Testis (tissue), 3 donors: Measurements from ENCODE around the gene FAM240B. TPM values are rescaled to one million over a fixed set of nuclear protein-coding genes. Genes with fewer than 3 reads are reported as not detected.

ENCODE experiments used
- DNase-seq: peaks from one replicate; pipeline ENCODE4 v3.0.0-alpha.2; 2019
- H3K27ac ChIP-seq, 2 donors: fragments of 200-600 bp; sonication (generic); one replicate each; pipeline ENCODE4 v1.5.1; 2019
- H3K27me3 ChIP-seq: fragments of 200-600 bp; sonication (generic); one replicate; pipeline ENCODE4 v1.5.1; 2019
- H3K36me3 ChIP-seq: fragments of 200-600 bp; sonication (generic); one replicate; pipeline ENCODE4 v1.5.1; 2017; ENCODE audit warnings: low read depth; ENCODE audit errors: missing control alignments
- H3K4me1 ChIP-seq: fragments of 200-600 bp; sonication (generic); one replicate; pipeline ENCODE4 v1.5.1; 2019
- H3K4me3 ChIP-seq, 2 donors: fragments of 200-600 bp; sonication (generic); one replicate each; pipeline ENCODE4 v1.5.1; 2017 to 2019
- H3K9me3 ChIP-seq: fragments of 200-600 bp; sonication (generic); one replicate; pipeline ENCODE4 v1.5.1; 2017
- CTCF ChIP-seq, 3 experiments: fragments of 450-650 bp in 2 of 3; fragments of 200-600 bp in 1 of 3; sonication (generic) in 1 of 3; IDR thresholded peaks; one replicate each; pipeline ENCODE4 v1.5.1; 2016 to 2019; ENCODE audit warnings: antibody characterized with exemption in 3 of 3, mild to moderate bottlenecking in 2 of 3, moderate library complexity in 1 of 3
- POLR2A ChIP-seq: fragments of 450-650 bp; IDR thresholded peaks from one replicate; pipeline ENCODE4 v1.6.1; 2017; ENCODE audit warnings: antibody characterized with exemption, mild to moderate bottlenecking, moderate library complexity
- WGBS, 2 donors: methylation state at CpG; one replicate each; pipeline ENCODE4 v1.1.5; 2018; 5-methylcytosine and 5-hydroxymethylcytosine counted together
- intact Hi-C: fragments of 100-400 bp; cut with DNase I; formaldehyde crosslinking; loops from one replicate; pipeline ENCODE4 v1.15.1; 2023; ENCODE audit warnings: low total_unique reads
- polyA plus RNA-seq: library from polyadenylated mRNA; stranded (reverse); fragments of 350-450 nt; fragmentation: Illumina TruSeq; extraction: RNeasy Lipid Tissue Mini Kit (QIAGEN cat#74804); gene quantifications from one replicate; pipeline ENCODE4 v1.2.3, GENCODE V29; 2014; ENCODE audit warnings: low read depth, low replicate concordance; ENCODE audit not compliant: insufficient read depth
- total RNA-seq, 2 donors: library from RNA; depleted of rRNA; stranded (reverse); fragments of >200 nt; gene quantifications; one replicate each; pipeline ENCODE4 v1.2.3, GENCODE V29; 2016

FAM240B gene
- total and polyA plus RNA-seq, 3 donors from 2014 or later, result 0.81 to 1.3 TPM; not detected in 1

- no peaks in the 10 kb centered on the region for H3K27me3 ChIP-seq
- intact Hi-C loops, result no loop called here
- H3K4me1 ChIP-seq, result no peaks in the 10 kb centered on the region
- TF ChIP-seq CTCF (IDR thresholded peaks at IDR 0.05), result no peak
- no peak for TF ChIP-seq POLR2A
- no peaks in the 10 kb centered on the region for H3K9me3 ChIP-seq
- H3K4me3 ChIP-seq, result no peak overlapping the region
- H3K27ac ChIP-seq, result no peak overlapping the region
- H3K36me3 ChIP-seq, result no peaks in the 10 kb centered on the region
- DNase-seq, result no peak
- WGBS, 2 donors, result 73 to 78% methylated on average over 5 of the region's 5 CpGs
Measured at GRCh38 chr9:38671748-38672147, 48.2 kb downstream of the FAM240B start.

GRCh38 chr9:38671372-38671731 is 48.6 kb downstream of the FAM240B start:
- H3K4me1 ChIP-seq, result no peaks in the 10 kb centered on the region
- intact Hi-C loops, result no loop called here
- H3K36me3 ChIP-seq, result no peaks in the 10 kb centered on the region
- TF ChIP-seq POLR2A (no peak), CTCF (IDR thresholded peaks at IDR 0.05) (no peak)
- DNase-seq, result no peak
- no peak overlapping the region for H3K4me3 ChIP-seq
- H3K9me3 ChIP-seq, result no peaks in the 10 kb centered on the region
- no peak overlapping the region for H3K27ac ChIP-seq
- 71 to 77% methylated on average over 4 of the region's 4 CpGs for WGBS, 2 donors
- no peaks in the 10 kb centered on the region for H3K27me3 ChIP-seq

- 65 to 83% methylated on average over 5 of the region's 5 CpGs for WGBS, 2 donors
- no peak overlapping the region for H3K27ac ChIP-seq
- intact Hi-C loops, result no loop called here
Measured at GRCh38 chr9:38670542-38671371, 49.2 kb downstream of the FAM240B start.

GRCh38 chr9:38668791-38669466 is 51.0 kb downstream of the FAM240B start:
- Histone ChIP-seq H3K36me3 (no peaks in the 10 kb centered on the region), H3K27ac (no peak overlapping the region), H3K9me3 (no peaks in the 10 kb centered on the region), H3K27me3 (no peaks in the 10 kb centered on the region), H3K4me3 (no peak overlapping the region), H3K4me1 (no peaks in the 10 kb centered on the region)
- DNase-seq, result no peak
- TF ChIP-seq POLR2A (no peak), CTCF (IDR thresholded peaks at IDR 0.05) (no peak)
- 77 to 86% methylated on average over 9 to 10 of the region's 10 CpGs for WGBS, 2 donors
- intact Hi-C loops, result no loop called here

More at GRCh38 chr9:38670542-38671371, 49.2 kb downstream of the FAM240B start:
- Histone ChIP-seq H3K36me3 (no peaks in the 10 kb centered on the region), H3K27me3 (no peaks in the 10 kb centered on the region), H3K4me3 (no peak overlapping the region), H3K4me1 (no peaks in the 10 kb centered on the region), H3K9me3 (no peaks in the 10 kb centered on the region)
- TF ChIP-seq CTCF (IDR thresholded peaks at IDR 0.05) (no peak), POLR2A (no peak)
- no peak for DNase-seq
